ENCODE measurements around the gene FKBP8.

FKBP8 gene

GRCh38 chr19:18503337-18503970, 39.9 kb downstream of the FKBP8 start:
- Histone ChIP-seq H3K4me3 (ENCODE audit: low read length) (no peak overlapping the region), H3K27me3 (ENCODE audit: control insufficient read depth, insufficient read depth, low read length) (no peaks in the 10 kb centered on the region), H3K4me1 (ENCODE audit: control insufficient read depth, insufficient read depth, low read length) (peaks cover 60% of the 10 kb centered on the region), H3K9ac (ENCODE audit: low read length) (peak overlapping the region; percentile 8), H3K9me3 (ENCODE audit: control insufficient read depth, low read length) (no peaks in the 10 kb centered on the region), H3K36me3 (ENCODE audit: control insufficient read depth, insufficient read depth, low read length) (no peaks in the 10 kb centered on the region)

DNA sequence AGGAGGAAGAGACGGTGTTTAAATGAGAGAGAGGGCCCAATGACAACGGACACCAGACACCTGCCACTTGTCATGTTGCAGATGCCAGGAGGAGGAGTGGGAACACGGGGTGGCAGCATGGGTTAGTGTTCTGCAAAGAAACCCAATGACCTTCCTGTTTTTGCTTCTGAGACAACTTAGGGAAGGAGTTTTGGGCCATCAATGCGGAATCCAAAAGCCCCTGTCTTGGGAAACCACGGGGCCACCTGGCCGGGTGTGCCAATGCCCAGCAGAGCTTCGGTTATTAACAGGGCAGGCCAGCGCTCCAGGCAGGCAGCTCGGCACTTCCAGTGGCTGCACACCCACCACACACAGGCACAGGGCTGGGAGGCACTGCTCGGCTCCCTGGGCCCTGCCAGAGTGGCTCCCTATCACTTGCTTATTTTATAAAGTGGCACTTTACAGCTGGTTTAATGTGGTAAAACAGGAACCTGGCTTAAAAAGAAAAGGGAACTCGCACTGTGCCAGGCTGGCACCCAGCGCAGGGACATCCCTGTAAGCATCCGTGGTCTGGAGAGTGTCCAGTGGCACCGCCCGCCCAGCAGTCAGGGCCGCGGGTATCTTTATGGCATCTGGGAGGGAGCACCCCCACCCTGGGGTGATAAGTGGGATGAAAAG, 40.6 kb downstream of the FKBP8 start:
- H3K27me3 ChIP-seq (ENCODE audit: control insufficient read depth, insufficient read depth, low read length), result no peaks in the 10 kb centered on the region
- H3K9ac ChIP-seq (ENCODE audit: low read length), result no peak overlapping the region
- H3K4me1 ChIP-seq (ENCODE audit: control insufficient read depth, insufficient read depth, low read length), result peaks cover 58% of the 10 kb centered on the region
- H3K4me3 ChIP-seq (ENCODE audit: low read length), result no peak overlapping the region
- no peaks in the 10 kb centered on the region for H3K36me3 ChIP-seq (ENCODE audit: control insufficient read depth, insufficient read depth, low read length)
- no peaks in the 10 kb centered on the region for H3K9me3 ChIP-seq (ENCODE audit: control insufficient read depth, low read length)

- Histone ChIP-seq H3K36me3 (ENCODE audit: control insufficient read depth, insufficient read depth, low read length) (no peaks in the 10 kb centered on the region), H3K4me3 (ENCODE audit: low read length) (no peak overlapping the region), H3K4me1 (ENCODE audit: control insufficient read depth, insufficient read depth, low read length) (peaks cover 54% of the 10 kb centered on the region), H3K9me3 (ENCODE audit: control insufficient read depth, low read length) (no peaks in the 10 kb centered on the region), H3K27me3 (ENCODE audit: control insufficient read depth, insufficient read depth, low read length) (no peaks in the 10 kb centered on the region), H3K9ac (ENCODE audit: low read length) (no peak overlapping the region)
These were observed 41.1 kb downstream of the FKBP8 start for GRCh38 chr19:18502246-18502637.

- Histone ChIP-seq H3K9ac (ENCODE audit: low read length) (no peak overlapping the region), H3K4me3 (ENCODE audit: low read length) (no peak overlapping the region), H3K4me1 (ENCODE audit: control insufficient read depth, insufficient read depth, low read length) (peaks cover 54% of the 10 kb centered on the region), H3K9me3 (ENCODE audit: control insufficient read depth, low read length) (no peaks in the 10 kb centered on the region), H3K27me3 (ENCODE audit: control insufficient read depth, insufficient read depth, low read length) (no peaks in the 10 kb centered on the region), H3K36me3 (ENCODE audit: control insufficient read depth, insufficient read depth, low read length) (no peaks in the 10 kb centered on the region)
These were observed 41.5 kb downstream of the FKBP8 start for GRCh38 chr19:18501832-18502231.

GRCh38 chr19:18501351-18501750, 42.0 kb downstream of the FKBP8 start:
- no peaks in the 10 kb centered on the region for H3K27me3 ChIP-seq (ENCODE audit: control insufficient read depth, insufficient read depth, low read length)
- no peak overlapping the region for H3K4me3 ChIP-seq (ENCODE audit: low read length)
- no peak overlapping the region for H3K9ac ChIP-seq (ENCODE audit: low read length)
- peaks cover 54% of the 10 kb centered on the region for H3K4me1 ChIP-seq (ENCODE audit: control insufficient read depth, insufficient read depth, low read length)
- no peaks in the 10 kb centered on the region for H3K9me3 ChIP-seq (ENCODE audit: control insufficient read depth, low read length)
- H3K36me3 ChIP-seq (ENCODE audit: control insufficient read depth, insufficient read depth, low read length), result no peaks in the 10 kb centered on the region

GRCh38 chr19:18500799-18501198, 42.6 kb downstream of the FKBP8 start:
- no peaks in the 10 kb centered on the region for H3K36me3 ChIP-seq (ENCODE audit: control insufficient read depth, insufficient read depth, low read length)
- H3K27me3 ChIP-seq (ENCODE audit: control insufficient read depth, insufficient read depth, low read length), result no peaks in the 10 kb centered on the region
- H3K4me1 ChIP-seq (ENCODE audit: control insufficient read depth, insufficient read depth, low read length), result peaks cover 54% of the 10 kb centered on the region
- H3K9ac ChIP-seq (ENCODE audit: low read length), result no peak overlapping the region
- no peaks in the 10 kb centered on the region for H3K9me3 ChIP-seq (ENCODE audit: control insufficient read depth, low read length)
- H3K4me3 ChIP-seq (ENCODE audit: low read length), result no peak overlapping the region

DNA sequence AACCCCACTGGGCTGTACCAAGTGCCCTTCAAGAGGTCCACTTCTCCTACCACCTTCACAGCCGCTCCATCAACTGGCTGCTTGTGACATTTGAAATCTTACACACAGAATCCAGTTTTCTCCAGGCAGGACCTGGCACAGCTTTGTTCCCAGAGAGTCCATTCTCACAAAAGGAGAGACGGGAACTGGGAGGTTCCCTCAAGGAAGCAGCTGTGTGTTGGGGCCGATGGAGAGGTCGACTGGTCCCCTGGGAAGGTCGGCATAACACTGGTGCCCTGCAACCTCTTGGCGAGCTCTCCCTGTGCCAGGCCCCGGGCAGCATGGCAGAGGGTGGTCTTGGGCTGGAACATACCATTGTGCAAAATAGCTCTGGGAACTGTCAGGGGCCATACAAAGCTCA, 43.0 kb downstream of the FKBP8 start:
- H3K4me1 ChIP-seq (ENCODE audit: control insufficient read depth, insufficient read depth, low read length), result peaks cover 54% of the 10 kb centered on the region
- no peak overlapping the region for H3K9ac ChIP-seq (ENCODE audit: low read length)
- no peaks in the 10 kb centered on the region for H3K36me3 ChIP-seq (ENCODE audit: control insufficient read depth, insufficient read depth, low read length)
- no peaks in the 10 kb centered on the region for H3K9me3 ChIP-seq (ENCODE audit: control insufficient read depth, low read length)
- H3K4me3 ChIP-seq (ENCODE audit: low read length), result no peak overlapping the region
- H3K27me3 ChIP-seq (ENCODE audit: control insufficient read depth, insufficient read depth, low read length), result no peaks in the 10 kb centered on the region

GRCh38 chr19:18499055-18499775, 44.2 kb downstream of the FKBP8 start:
- no peaks in the 10 kb centered on the region for H3K36me3 ChIP-seq (ENCODE audit: control insufficient read depth, insufficient read depth, low read length)
- no peaks in the 10 kb centered on the region for H3K27me3 ChIP-seq (ENCODE audit: control insufficient read depth, insufficient read depth, low read length)
- H3K4me3 ChIP-seq (ENCODE audit: low read length), result no peak overlapping the region
- peaks cover 52% of the 10 kb centered on the region for H3K4me1 ChIP-seq (ENCODE audit: control insufficient read depth, insufficient read depth, low read length)
- no peaks in the 10 kb centered on the region for H3K9me3 ChIP-seq (ENCODE audit: control insufficient read depth, low read length)
- no peak overlapping the region for H3K9ac ChIP-seq (ENCODE audit: low read length)

DNA sequence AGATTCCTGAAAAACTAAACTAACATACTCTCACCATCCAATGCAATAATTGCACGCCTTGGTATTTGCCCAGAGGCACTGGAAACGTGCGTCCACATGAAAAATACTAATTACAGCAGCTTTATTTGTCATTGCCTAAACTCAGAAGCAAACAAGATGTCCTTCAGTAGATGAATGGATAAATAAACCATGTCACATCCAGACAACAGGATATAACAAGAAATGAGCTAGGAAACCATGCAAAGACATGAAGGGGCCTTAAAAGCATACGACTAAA, 46.5 kb downstream of the FKBP8 start:
- Histone ChIP-seq H3K4me3 (ENCODE audit: low read length) (no peak overlapping the region), H3K36me3 (ENCODE audit: control insufficient read depth, insufficient read depth, low read length) (no peaks in the 10 kb centered on the region), H3K4me1 (ENCODE audit: control insufficient read depth, insufficient read depth, low read length) (peaks cover 45% of the 10 kb centered on the region), H3K27me3 (ENCODE audit: control insufficient read depth, insufficient read depth, low read length) (no peaks in the 10 kb centered on the region), H3K9ac (ENCODE audit: low read length) (no peak overlapping the region), H3K9me3 (ENCODE audit: control insufficient read depth, low read length) (no peaks in the 10 kb centered on the region)

DNA sequence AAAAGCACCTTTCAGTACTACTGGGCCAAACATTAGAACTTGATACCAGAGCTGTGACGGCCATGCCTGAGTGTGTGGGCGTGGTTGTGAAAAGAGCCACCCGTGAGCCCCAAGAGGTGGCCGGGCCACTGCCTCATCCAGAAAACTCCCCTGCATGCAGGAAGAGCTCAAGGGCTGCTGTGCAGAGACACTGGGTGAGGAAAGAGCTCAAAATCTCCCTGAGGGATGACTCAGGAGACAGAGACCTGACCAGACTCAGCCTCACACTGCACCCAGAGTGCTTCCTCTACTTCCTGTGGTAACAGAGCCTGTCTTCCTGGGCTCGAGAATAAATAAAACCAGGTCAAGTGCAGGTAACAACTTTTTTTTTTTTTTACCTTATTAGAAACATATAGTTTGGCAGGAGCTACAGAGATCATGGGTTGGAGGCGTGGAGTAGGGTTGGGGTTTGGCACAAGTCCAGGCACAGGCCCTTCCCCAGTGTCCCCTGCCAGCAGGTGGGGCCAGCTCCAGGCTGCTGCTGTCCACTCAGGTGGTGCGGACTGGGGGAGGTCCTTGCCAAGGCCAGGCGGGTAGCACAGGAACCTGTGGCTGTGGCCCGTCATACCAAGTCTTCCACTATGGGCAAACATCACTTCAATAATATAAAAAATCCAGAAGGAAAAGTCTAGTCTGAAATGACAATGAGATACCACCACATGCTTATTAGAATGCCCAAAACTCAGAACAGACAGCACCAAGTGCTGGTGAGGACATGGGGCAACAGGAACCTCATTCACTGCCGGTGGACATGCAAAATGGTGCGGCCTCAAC, 47.0 kb downstream of the FKBP8 start:
- H3K4me1 ChIP-seq (ENCODE audit: control insufficient read depth, insufficient read depth, low read length), result peaks cover 41% of the 10 kb centered on the region
- H3K4me3 ChIP-seq (ENCODE audit: low read length), result no peak overlapping the region
- no peaks in the 10 kb centered on the region for H3K9me3 ChIP-seq (ENCODE audit: control insufficient read depth, low read length)
- no peaks in the 10 kb centered on the region for H3K27me3 ChIP-seq (ENCODE audit: control insufficient read depth, insufficient read depth, low read length)
- no peaks in the 10 kb centered on the region for H3K36me3 ChIP-seq (ENCODE audit: control insufficient read depth, insufficient read depth, low read length)
- peak overlapping the region; percentile 1 for H3K9ac ChIP-seq (ENCODE audit: low read length)

DNA sequence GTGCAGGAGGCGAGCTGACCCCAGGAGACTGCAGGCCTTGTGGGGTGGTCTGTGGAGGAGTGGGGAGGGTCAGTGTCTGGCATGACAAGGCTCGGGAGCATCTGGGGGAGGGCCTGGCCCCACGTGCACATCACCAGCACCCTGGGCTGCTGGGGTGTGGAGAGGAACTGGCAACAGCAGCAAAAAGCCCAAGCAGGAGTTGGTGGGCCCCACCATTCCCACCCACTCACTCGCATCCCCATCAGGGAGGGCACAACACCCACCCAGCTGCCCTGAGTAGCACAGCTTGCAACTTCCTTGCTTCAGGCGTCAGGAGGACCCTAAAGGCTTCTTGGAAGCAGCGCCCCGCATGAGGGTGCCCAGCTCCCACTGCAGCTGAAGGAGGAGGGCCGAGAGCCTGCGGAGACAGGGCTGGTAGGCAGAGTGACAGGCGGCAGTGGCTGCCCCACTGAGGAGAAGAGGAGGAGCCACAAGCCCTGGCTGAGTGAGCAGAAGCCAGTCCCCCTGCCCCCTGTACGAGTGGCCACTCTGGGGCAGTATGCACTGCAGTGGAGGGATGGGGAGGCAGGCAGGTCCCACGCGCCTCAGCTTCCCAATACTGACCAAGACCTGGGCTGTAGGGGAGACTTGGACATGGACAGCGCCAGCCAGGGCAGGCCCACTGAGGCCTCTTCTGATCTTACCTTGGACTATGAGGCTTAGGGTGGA, 48.0 kb downstream of the FKBP8 start:
- Histone ChIP-seq H3K4me1 (ENCODE audit: control insufficient read depth, insufficient read depth, low read length) (peaks cover 41% of the 10 kb centered on the region), H3K9ac (ENCODE audit: low read length) (peak overlapping the region; percentile 1), H3K27me3 (ENCODE audit: control insufficient read depth, insufficient read depth, low read length) (no peaks in the 10 kb centered on the region)

More for the DNA sequence above, 48.0 kb downstream of the FKBP8 start:
- H3K9me3 ChIP-seq (ENCODE audit: control insufficient read depth, low read length), result no peaks in the 10 kb centered on the region
- no peaks in the 10 kb centered on the region for H3K36me3 ChIP-seq (ENCODE audit: control insufficient read depth, insufficient read depth, low read length)
- H3K4me3 ChIP-seq (ENCODE audit: low read length), result no peak overlapping the region
